WI38 (cell line): ENCODE measurements around the gene ATP6V1B1.

ENCODE experiments used
- H3K4me3 ChIP-seq: 2 replicates; pipeline ENCODE4 v1.5.1; 2011; ENCODE audit warnings: low read depth, mild to moderate bottlenecking, control low read depth, low read length
- TF ChIP-seq, protein P1 (sequence below): IDR thresholded peaks from 2 replicates; pipeline ENCODE4 v1.5.1; 2012; ENCODE audit warnings: low read depth, mild to moderate bottlenecking, control low read depth, low read length

The ATP6V1B1 gene

DNA sequence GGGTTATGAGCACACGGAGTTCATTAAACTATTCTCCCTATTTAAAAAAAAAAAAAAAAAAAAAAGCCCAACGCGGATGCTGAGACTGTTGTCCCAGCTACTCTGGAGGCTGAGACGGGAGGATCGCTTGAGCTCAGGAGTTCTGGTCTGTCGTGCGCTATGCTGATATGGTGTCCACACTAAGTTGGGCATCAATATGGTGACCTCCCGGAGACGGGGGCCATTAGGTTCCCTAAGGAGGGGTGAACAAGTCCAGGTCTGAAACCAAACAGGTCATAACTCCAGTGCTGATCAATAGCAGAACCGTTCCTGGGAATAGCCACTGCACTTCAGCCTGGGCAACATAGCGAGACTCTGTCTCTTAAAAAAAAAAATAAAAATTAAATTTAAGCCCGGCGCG lies 29.8 kb downstream of the ATP6V1B1 start:
- H3K4me3 ChIP-seq = peak overlapping the region; percentile 62
- TF ChIP-seq, protein P1, sequence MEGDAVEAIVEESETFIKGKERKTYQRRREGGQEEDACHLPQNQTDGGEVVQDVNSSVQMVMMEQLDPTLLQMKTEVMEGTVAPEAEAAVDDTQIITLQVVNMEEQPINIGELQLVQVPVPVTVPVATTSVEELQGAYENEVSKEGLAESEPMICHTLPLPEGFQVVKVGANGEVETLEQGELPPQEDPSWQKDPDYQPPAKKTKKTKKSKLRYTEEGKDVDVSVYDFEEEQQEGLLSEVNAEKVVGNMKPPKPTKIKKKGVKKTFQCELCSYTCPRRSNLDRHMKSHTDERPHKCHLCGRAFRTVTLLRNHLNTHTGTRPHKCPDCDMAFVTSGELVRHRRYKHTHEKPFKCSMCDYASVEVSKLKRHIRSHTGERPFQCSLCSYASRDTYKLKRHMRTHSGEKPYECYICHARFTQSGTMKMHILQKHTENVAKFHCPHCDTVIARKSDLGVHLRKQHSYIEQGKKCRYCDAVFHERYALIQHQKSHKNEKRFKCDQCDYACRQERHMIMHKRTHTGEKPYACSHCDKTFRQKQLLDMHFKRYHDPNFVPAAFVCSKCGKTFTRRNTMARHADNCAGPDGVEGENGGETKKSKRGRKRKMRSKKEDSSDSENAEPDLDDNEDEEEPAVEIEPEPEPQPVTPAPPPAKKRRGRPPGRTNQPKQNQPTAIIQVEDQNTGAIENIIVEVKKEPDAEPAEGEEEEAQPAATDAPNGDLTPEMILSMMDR = no peak

DNA sequence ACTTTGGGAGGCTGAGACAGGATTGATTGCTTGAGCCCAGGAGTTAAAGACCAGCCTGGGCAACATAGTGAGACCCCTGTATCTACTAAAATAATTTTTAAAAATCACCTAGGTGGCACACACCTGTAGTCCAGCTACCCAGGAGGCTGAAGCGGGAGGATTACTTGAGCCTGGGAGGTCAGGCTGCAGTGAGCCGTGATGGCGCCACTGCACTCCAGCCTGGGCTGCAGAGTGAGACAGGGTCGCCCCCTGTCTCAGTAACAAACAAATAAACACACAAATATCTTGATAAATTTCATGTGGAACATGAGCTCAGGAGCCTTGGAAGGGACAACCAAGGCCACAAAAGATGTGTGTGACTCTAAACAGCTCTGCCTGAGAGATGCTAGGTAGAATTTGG lies 31.0 kb downstream of the ATP6V1B1 start:
- TF ChIP-seq, protein P1 = no peak
- no peak overlapping the region for H3K4me3 ChIP-seq

DNA sequence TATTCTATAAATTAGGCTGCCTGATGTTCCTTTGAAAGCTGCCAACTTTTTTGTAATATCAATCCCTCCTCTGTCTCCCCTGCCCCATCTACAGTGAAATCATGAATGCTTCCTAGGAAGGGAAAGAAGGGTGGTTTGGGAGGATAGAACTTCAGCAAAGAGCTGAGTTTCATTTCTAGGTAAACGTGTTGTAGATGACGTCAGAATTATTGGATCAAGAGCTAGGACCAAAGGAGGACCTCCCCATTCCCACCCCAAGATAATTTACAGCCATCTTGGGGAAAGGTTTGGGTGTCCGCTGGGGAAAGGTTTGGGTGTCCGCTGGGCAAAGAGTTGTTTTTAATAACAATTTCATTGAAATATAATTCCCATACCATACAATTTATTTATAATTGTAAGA lies 31.5 kb downstream of the ATP6V1B1 start:
- TF ChIP-seq, protein P1 = no peak
- H3K4me3 ChIP-seq = no peak overlapping the region

DNA sequence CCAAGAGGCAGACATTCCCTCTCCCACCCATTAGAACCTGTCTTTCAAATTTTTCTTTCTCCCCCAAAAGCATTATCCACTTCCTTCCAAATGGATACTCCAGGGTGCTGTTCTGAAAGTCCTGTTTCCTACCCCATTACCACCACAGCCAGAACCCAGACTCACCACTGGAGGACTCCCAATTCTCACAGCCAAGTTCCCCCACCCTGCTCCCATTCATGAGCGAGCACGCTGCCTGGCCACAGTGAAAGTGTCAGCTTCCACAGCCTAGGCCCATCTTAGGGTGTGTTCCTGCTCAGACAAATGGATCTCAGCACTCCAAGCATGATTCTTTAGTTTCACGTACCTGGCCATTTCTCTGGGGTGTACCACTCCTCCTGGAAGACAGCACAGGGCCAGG lies 38.9 kb downstream of the ATP6V1B1 start:
- TF ChIP-seq, protein P1 = no peak
- no peak overlapping the region for H3K4me3 ChIP-seq

DNA sequence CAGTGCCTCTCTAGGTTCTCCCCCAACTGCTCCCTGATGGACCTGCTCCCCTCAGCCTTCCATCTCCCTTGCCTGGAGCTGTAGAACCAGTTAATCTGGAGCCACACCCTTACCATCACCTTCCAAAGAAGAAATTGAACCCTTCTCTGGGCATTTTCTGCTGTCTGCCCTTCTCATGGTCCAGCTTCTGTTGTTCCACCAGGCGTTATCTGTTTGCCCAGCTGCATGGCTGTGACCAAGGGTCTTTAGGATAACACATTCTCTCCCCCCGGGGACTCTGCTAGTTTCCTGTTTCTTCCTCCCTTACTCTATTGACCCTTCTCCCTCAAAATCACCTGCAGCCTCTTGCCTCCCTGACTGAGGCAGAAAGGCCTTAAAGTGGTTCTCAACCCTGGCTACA lies 39.5 kb downstream of the ATP6V1B1 start:
- TF ChIP-seq, protein P1 = no peak

DNA sequence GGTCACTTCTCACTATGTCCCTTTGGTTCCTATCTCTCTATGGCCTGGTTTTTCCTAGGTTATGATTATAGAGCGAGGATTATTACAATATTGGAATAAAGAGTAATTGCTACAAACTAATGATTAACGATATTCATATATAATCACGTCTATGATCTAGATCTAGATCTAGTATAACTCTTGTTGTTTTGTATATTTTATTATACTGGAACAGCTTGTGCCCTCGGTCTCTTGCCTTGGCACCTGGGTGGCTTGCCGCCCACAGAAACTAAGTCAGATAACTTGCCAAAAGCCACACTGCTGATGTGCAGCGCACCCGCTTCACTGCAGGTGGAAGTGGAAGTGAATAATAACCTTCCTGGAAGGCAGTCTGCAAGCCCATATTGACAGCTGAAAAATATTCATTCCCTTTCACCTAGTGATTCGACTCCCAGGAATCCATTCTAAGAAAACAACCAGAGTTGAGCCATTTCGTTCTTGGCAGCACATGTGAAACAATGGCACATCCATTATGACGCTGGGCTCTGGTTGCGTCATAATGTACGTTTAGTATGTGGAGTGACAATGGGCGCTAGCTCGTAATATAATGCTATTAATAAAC lies 42.0 kb downstream of the ATP6V1B1 start:
- TF ChIP-seq, protein P1 = no peak
- H3K4me3 ChIP-seq = peak overlapping the region; percentile 65

More for the DNA sequence above, 39.5 kb downstream of the ATP6V1B1 start:
- H3K4me3 ChIP-seq = no peak overlapping the region

DNA sequence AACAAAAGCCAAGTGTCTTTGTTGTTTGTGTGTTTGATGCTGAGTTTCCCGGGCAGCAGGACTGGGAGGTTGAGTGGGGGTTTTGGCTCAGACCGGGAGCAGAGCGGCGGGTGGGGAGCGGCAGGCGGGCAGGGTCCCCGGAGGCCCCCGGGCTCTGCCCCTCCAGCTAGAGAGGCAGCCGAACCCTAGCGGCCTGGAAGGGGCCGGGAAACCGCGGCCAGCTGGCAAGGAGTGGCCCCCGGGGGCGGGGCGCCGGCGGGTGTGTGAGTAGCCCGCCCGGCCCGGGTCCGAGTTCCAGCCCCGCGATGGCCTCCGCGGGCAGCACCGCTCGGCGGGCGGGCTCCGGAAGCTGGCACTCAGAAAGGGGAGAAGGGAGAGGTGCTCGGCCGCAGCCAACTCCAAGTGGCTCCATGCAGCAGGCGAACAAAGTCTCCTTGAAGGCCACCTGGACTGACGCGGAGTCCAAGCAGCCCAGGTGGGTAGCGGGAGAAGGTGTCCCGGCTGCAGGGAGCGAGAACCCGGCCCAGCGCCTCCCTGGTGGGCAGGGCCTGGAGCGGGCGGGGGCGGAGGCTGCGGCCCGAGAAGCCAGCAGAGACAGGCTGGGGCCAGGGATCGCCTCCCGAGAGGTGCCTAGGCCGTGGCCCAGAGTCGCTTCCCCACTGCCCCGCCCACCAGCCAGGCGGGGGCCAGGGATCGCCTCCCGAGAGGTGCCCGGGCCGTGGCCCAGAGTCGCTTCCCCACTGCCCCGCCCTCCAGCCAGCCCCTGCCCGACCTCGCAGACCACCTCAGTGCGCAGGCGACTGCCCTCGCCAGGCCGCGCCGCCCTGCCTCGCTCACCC lies 42.9 kb downstream of the ATP6V1B1 start, which contains the start of gene ANKRD53:
Gene ANKRD53 (plus strand): TSS at position 290 of the 839 bp plus-strand sequence. CDS start 16 bp downstream, at position 306.
- TF ChIP-seq, protein P1 = no peak
- H3K4me3 ChIP-seq = peak within 1 kb of the TSS; percentile 65
